ENCODE results near the gene CCDC12.

CCDC12 gene

GRCh38 chr3:46954178-46954577 lies 22.4 kb downstream of the CCDC12 start:
- DNase-seq = no peak

DNA sequence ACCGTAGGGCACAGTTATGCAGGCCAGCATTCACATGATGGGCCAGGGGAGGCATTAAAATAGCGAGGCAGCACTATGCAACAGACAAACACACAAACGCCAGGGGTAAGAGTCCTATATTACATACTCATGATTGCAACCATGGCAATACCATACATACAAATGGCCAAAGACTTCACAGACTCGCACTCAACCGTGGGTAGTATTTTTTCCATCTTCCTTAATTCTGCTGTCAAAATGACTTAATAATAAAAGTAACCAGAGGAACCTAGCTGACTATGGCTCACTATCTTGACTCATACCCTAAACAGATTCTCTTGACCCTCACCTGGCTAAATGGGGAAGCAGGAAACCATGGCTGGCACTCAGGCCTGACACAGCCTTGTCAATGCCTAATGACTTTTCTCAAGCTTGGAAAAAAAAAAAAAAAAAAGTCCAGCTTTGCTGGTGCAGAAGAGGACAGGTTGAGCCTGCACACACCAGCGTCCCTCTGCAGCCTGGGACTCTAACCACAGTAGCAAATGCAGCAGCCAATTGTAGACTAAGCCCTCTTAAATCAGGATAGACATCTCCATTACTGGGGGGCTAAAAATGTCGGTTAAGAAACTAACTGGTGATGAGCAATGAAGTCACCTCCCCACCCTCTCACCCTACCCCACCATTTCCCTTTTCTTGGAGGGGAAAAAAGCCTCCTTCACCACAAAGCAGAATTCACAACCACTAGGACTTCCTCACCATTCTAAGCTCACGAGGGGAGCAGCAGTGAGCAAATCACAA lies 23.1 kb downstream of the CCDC12 start:
- peak; percentile 78 to 82 for DNase-seq

- DNase-seq = no peak
These were observed 23.7 kb downstream of the CCDC12 start for GRCh38 chr3:46952813-46953212.

DNA sequence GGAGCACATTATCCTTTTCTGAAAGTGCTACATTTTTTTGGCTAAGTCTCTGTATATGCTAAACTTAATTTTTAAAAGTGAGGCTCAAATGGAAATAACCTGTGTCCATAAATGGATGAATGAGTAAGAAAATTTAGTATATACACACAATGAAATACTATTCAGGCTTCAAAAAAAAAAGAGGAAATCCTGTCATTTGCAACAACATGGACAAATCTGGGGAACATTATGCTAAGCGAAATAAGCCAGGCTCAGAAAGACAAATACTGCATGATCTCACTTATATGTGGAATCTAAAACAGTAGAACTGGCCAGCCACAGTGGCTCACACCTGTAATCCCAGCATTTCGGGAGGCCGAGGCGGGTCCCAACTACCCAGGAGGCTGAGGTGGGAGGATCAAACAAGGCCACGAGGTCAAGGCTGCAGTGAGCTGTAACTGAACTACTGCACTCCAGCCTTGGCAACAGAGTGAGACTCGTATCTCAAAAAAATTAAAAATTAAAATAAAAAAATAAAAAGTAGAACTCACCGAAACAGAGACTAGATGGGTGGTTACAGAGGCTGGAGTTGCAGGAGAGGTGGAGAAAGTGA lies 25.8 kb downstream of the CCDC12 start:
- peak in 1 of 2 donors; percentile 56 for DNase-seq

- DNase-seq = no peak
These were observed 26.4 kb downstream of the CCDC12 start for GRCh38 chr3:46950177-46950576.

DNA sequence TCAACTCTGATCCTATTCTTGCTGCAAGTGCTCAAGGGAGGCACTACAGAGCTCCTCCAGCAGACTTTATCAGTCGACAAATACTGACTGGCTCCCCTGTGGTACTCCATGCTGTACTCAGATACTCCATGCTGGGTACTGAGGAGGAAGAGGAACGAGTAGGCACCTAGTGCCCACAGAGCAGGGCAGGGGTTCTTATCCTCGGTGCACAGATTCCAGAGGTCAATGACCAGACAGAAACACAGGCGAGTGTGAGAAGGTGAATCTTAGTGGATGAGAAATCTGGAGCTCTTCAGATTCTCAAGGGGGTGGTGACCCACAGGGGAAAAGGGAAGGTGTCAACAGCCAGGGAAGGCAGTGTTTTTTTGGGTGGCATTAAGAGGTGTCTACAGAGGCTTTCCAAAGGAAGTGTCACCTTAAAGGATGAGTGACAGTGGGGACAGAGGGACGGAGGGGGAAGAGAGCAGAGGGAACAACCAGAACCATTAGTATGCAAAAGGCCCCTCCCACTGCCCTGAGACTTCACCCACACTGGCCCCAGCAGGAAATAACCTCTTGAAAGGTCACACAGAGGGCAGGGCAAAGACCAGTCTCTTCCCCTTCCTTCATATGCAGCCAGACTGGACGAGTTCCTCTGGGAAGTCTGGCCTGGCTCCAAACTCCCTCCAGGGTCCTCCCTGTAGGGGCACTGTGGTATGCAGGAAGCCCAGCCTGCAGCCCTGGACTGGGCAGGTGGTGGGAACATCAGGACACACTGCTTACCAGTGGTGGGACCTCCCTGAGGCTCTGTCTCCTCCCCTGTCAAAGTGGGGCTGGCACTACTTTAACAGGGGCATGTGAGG lies 27.5 kb downstream of the CCDC12 start:
- DNase-seq = peak; percentile 81 to 90

GRCh38 chr3:46947981-46948791 lies 28.4 kb downstream of the CCDC12 start:
- peak; percentile 58 to 93 for DNase-seq

DNA sequence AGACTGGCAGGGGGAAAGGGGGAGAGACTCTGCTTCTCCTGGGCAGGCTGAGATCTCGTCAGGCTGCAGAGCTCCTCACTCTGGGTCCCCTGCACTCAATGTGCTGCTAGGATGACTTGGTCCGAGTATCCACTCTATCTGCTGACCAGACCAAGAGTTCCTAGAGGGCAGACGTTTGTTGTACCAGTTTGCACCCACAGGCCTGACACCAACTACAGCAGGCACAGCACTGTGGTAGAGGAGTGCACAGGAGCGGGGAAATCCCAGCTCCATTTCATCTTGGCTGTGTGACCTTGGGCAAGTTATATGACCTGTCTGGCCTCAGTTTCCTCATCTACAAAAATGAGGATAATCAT lies 29.0 kb downstream of the CCDC12 start:
- no peak for DNase-seq

DNA sequence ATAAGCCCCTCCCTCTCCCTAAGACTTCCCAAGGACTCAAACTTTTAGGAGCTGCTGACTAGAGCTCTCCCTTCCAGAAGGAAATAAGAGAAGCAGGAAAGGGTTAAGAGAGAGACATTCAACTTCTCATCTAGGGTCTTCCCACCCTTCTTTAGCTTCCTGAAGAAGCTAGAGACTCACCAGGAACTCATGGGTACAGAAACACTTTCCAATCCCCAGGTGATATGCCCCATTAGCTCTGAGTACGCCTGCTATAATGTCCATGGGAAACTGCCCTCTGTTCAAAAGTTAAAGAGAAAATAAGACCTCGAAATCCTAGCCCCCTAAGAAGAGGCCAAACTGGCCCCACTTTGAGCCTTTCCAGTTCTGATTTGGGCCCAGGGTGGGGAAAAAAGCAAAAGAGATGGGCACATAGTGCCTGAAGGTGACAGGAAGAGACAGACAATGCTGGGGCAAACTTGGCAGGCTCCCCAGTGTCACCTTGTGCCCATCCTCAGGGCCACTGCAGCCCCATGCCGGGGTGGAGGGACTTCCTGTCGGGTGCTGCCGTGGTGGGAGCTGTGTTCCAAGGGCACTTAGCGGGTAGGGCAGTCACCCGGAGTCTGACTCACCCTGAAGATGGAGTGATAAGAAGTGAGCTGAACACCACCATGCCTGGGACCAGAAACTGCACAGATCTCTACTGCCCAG lies 29.5 kb downstream of the CCDC12 start:
- no peak for DNase-seq

GRCh38 chr3:46946416-46946815 lies 30.1 kb downstream of the CCDC12 start:
- peak in 1 of 2 donors; percentile 39 for DNase-seq

DNA sequence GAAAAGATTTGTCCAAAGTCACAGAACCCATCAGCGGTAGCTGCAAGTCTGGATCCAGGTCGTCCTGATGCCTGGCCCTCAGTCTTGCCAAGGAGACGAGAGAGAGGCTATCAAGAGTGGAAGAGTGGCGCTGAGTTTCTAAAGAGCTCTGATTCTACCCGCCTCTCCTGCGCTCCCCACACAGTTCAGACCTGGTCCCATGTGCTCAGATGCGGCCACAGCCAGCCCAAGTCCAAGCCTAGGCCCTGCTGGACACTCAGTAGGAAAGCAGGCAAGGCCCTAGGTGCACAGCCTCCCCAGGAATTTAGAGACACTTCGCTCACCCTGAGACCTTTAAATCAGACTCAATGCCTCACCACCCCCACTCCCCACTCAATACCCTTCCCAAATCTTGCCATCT lies 32.4 kb downstream of the CCDC12 start:
- DNase-seq = no peak

DNA sequence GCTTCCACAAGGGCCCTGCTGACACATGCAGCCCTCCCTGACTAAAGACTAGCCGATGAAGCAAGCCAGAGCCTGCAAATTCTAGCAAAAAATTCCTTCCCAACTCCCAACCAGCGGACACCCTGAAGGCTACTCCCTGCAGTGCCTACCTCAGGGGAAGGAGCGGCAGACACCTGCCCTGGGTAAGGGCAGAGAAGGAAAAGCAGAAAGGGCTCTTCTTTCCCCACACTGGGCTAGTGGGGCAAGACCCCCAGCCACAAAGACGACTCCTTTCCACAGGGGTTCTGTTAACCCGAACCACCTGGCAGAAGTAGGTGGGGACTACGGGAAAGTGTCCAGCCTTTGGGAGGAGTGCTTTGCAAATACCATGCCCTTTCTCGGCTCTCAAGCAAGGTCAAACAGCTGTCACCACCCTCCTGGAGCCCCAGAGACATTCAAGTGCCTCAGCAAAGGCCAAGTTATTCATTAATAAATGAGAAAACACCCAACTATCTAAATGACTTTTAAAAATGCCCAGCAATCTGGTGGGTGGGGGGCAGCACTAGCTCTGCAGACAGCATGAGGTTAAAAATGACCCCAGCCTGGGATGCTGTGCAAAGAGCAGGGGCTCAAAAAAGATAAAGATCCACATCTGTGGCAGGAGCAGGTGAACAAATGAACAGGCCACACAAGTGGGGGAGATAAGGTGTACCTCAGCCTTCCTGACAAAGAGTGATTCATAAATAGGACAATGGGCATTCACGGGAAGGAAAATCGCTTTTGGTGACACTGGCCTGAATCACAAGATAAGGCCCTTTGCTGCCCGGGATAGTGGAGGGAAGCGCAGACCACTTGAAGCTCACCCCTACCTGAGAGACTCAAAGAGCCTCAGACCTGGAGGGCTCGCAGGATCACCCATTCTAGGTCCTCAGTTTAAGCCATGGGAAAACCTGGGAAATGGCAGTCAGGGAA lies 33.0 kb downstream of the CCDC12 start:
- no peak for DNase-seq

GRCh38 chr3:46942481-46943236 lies 33.9 kb downstream of the CCDC12 start:
- DNase-seq = no peak

- DNase-seq = no peak
These were observed 34.5 kb downstream of the CCDC12 start for GRCh38 chr3:46942076-46942475.

DNA sequence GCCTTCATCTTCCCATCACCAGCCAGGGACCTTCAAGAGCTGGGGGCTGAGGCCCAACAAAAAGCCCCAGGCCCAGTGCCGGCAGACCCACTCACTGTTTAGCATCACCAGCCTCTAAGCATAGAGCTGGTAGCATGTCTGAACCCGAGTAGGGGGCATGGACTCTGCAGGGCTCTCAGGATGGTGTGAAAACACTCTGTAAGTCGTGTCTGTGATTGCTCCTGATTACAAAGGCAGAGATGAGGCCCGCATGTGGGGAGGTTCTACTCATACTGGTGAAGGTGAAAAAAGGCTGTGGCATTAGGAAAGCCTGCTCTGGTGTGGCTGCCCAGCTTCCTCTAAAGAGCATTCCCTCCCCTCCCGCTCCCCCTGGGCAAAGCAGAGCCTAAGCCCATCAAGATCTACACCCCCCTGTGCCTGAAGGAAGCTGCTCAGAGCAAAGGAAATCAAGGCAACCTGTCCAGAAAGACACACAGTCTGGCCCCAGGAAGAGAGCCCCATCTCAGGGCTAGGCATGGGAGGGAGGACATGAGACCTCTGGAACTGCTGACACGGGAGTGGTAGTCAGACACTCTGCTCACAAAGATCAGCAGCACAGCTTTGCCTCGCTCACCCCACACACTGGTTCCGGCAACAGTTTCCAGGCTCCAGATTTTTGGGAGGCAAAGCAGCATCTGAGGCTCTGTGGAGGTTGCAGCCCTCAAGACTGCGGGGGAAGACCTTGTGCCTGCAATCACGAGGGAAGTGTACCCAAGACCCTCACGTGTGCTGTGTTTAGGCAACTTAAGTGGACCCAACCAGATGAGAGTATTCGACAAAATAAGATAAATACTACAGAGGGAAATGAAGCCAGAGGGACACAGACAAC lies 36.7 kb downstream of the CCDC12 start:
- DNase-seq = peak in 1 of 2 donors; percentile 36

DNA sequence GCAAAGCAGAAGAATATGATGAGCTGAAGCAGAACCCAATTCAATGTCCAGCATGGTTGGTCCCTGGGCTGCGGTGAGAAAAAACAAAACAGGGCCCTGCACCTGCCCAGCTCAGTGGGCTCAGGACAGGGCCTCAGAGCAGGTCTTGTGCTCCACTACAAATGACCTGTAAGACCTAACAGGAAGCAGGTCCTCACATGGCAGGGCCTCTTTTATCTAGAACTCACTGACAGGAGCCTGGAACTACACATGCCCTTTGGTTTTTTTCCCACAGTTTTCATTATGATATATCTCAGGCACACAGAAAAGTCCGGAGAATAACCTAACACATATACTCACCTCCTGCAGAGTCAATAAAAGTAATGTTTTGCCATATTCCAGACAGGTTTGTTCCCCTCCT lies 38.4 kb downstream of the CCDC12 start:
- no peak for DNase-seq

GRCh38 chr3:46936733-46937250 lies 39.8 kb downstream of the CCDC12 start:
- DNase-seq = peak in 1 of 2 donors; percentile 70

DNA sequence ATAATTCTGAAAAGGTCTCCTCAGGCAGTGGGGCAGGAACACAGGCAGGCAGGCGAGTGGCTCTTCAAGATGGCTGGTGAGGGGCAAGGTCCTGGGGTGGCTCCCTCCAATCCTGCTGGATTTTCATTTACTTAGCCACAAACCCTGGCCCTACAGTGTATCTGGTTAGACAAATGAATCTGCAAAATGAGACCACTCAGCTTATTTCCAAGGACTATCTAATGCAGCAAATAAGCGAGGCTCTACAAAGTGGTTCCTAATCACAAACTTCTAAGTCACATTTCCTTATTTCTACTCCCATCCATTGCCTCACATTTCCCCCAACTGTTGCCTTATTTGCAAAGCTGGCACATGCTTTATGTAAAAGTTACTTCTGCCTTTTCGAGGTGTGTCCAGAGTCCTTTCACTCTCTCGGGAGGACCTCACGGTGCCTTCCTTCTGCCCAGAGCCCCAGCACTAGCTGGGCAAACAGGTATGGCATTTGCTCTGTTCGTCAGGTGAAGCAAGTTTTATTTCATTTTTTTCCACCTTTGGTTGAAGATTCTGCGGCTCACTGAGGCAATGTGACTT lies 40.5 kb downstream of the CCDC12 start:
- peak; percentile 83 to 85 for DNase-seq
